WTC11 (cell line): Measurements from ENCODE around the gene TRIM62. TPM values are rescaled to one million over a fixed set of nuclear protein-coding genes. Genes with fewer than 3 reads are reported as not detected.

Experiments
- ATAC-seq: fragments of 200-7000 bp; cut with Tn5 transposase; 2 replicates; pipeline ENCODE4 v1.10.0; 2021; ENCODE audit warnings: mild to moderate bottlenecking, moderate library complexity
- CTCF ChIA-PET: fragments of 300-600 bp; sonication (Branson Sonifier 250); formaldehyde crosslinking; loops from one replicate; lab custom pipeline; 2021; ENCODE audit warnings: antibody characterized with exemption; lab: Charles Lee
- POLR2A ChIA-PET: fragments of 350-600 bp; sonication (Branson Sonifier 250); formaldehyde crosslinking; loops from one replicate; lab custom pipeline; 2021; ENCODE audit warnings: antibody characterized with exemption; lab: Charles Lee
- DNase-seq: peaks from one replicate; pipeline ENCODE4 v3.0.0; 2021; ENCODE audit warnings: low spot score
- H3K27ac Mint-ChIP-seq: 2 replicates; pipeline ENCODE4 v1.8.0; 2021; ENCODE audit warnings: mixed read lengths
- H3K27me3 Mint-ChIP-seq: 2 replicates; pipeline ENCODE4 v1.8.0; 2021; ENCODE audit warnings: low read depth, mild to moderate bottlenecking, moderate library complexity, mixed read lengths
- H3K36me3 Mint-ChIP-seq: 2 replicates; pipeline ENCODE4 v1.8.0; 2021; ENCODE audit warnings: mixed read lengths
- H3K4me1 Mint-ChIP-seq: 2 replicates; pipeline ENCODE4 v1.8.0; 2022; ENCODE audit warnings: mixed read lengths
- H3K4me3 Mint-ChIP-seq: 2 replicates; pipeline ENCODE4 v1.8.0; 2021; ENCODE audit warnings: mild to moderate bottlenecking, moderate library complexity, mixed read lengths
- H3K9me3 Mint-ChIP-seq: 2 replicates; pipeline ENCODE4 v1.8.0; 2021; ENCODE audit warnings: mixed read lengths
- ATF1 ChIP-seq: sonication (generic); formaldehyde crosslinking; IDR thresholded peaks from 2 replicates; pipeline ENCODE4 v1.8.1; 2023; ENCODE audit warnings: mild to moderate bottlenecking, moderate library complexity, missing genetic modification reagents
- CBFB ChIP-seq: sonication (generic); formaldehyde crosslinking; IDR thresholded peaks from 2 replicates; pipeline ENCODE4 v1.8.1; 2022; ENCODE audit warnings: mild to moderate bottlenecking, low read depth, missing genetic modification reagents
- E2F4 ChIP-seq: sonication (generic); formaldehyde crosslinking; IDR thresholded peaks from 2 replicates; pipeline ENCODE4 v1.8.1; 2022; ENCODE audit warnings: low read depth, mild to moderate bottlenecking, moderate library complexity, missing genetic modification reagents, borderline replicate concordance
- GRHL2 ChIP-seq: fragments of 250-450 bp; sonication (Bioruptor Pico); IDR thresholded peaks from 2 replicates; pipeline ENCODE4 v1.8.0; 2022; ENCODE audit warnings: mild to moderate bottlenecking, moderate library complexity; ENCODE audit not compliant: insufficient replicate concordance, severe bottlenecking
- IRF1 ChIP-seq: sonication (generic); formaldehyde crosslinking; IDR thresholded peaks from 2 replicates; pipeline ENCODE4 v1.8.0; 2023; ENCODE audit warnings: missing genetic modification reagents
- JUN ChIP-seq: sonication (generic); formaldehyde crosslinking; IDR thresholded peaks from 2 replicates; pipeline ENCODE4 v1.8.0; 2023; ENCODE audit warnings: mild to moderate bottlenecking, missing genetic modification reagents
- SMAD4 ChIP-seq: sonication (generic); formaldehyde crosslinking; IDR thresholded peaks from 2 replicates; pipeline ENCODE4 v1.8.0; 2022; ENCODE audit warnings: mild to moderate bottlenecking, missing genetic modification reagents
- SOX15 ChIP-seq: fragments of 250-450 bp; sonication (Bioruptor Pico); IDR thresholded peaks from 2 replicates; pipeline ENCODE4 v1.9.0; 2021; ENCODE audit warnings: mild to moderate bottlenecking
- ZNF423 ChIP-seq: fragments of 250-450 bp; sonication (Bioruptor Pico); IDR thresholded peaks from 2 replicates; pipeline ENCODE4 v2.1.2; 2022; ENCODE audit warnings: mild to moderate bottlenecking, moderate library complexity
- ZNF512 ChIP-seq: sonication (generic); formaldehyde crosslinking; IDR thresholded peaks from 2 replicates; pipeline ENCODE4 v1.8.1; 2022; ENCODE audit warnings: missing genetic modification reagents, borderline replicate concordance
- total RNA-seq: library from RNA; stranded (reverse); gene quantifications from 3 replicates; pipeline ENCODE4 v1.2.3, GENCODE V29; 2021
- TF ChIP-seq, protein P1 (sequence below): fragments of 200-600 bp; IDR thresholded peaks from 2 replicates; pipeline ENCODE4 v1.8.0; 2022; ENCODE audit warnings: antibody characterized with exemption
- TF ChIP-seq, protein P2 (sequence below): fragments of 250-450 bp; sonication (Bioruptor Pico); IDR thresholded peaks from 2 replicates; pipeline ENCODE4 v1.8.0; 2021; ENCODE audit warnings: mild to moderate bottlenecking
- TF ChIP-seq, protein P3 (sequence below): sonication (generic); formaldehyde crosslinking; IDR thresholded peaks from 2 replicates; pipeline ENCODE4 v1.8.0; 2022; ENCODE audit warnings: mild to moderate bottlenecking, missing genetic modification reagents
- TF ChIP-seq, protein P4 (sequence below): sonication (generic); formaldehyde crosslinking; conservative IDR thresholded peaks from 2 replicates; pipeline ENCODE4 v1.8.1; 2023; ENCODE audit warnings: mild to moderate bottlenecking, low read depth, missing genetic modification reagents, moderate library complexity

TRIM62 gene
- total RNA-seq, 1 experiment from 2014 or later: 13.6 TPM

DNA sequence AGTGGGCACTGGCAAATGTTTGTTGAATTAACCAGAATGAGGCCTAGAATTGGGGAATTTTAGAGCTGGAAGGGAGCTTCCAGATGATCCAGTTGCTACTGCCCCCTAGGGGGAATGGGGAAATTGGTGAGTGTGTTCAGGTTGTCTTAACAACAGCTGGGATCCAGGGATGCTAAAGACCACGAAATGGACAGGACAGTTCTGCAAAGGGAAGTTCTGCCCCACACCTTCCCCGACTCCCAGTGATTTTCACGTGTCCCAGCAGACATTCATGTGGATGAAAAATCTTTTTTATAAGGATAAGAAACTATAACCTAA is 33.9 kb downstream of the TRIM62 start (continued):
- no peak for TF ChIP-seq GRHL2 (CRISPR knock-in tag)

DNA sequence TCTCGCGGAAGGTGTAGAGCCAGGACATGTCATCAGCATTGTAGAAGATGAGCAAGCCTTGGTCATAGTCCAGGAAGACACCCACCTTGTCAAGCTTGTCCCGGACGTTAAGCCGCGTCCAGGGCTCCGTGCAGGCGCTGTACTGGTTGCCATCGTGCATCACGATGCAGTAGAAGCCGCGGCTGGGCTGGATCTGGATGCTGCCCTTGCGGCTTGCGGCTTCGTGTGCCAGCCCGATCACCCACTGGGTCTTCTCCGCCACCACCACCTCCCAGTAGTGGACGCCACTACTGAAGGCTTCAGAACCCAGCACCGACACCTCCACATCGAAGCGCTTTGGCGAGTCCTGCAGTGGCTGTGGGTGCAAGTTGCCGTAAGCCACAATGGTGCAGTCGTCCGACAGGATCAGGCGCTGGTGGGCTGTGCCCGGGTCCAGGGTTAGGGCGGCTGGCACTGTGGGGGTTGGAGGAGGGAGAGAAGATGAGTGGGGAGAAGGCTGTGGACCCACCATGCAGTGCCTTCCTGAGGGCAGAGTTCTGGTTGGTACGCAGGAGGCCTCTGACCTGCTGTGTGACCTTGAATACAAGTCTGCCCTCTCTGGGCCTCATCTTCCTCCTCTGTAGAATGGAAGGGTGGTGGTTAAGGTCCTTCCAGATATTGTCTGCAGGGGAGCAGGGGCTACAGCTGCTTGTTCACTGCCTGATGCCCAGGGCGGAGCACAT is 34.4 kb downstream of the TRIM62 start:
- peaks cover 42% of the 10 kb centered on the region for H3K4me1 Mint-ChIP-seq
- ChIA-PET CTCF (interaction anchor here (0.7 to 1.8 kb wide), 17 partner anchors 8 to 148 kb away, joined by 3 to 23 read pairs (median 5); partner anchors contain the start of gene TRIM62), POLR2A (interaction anchor here (0.6 kb wide), 1 partner anchor 22 kb away, joined by 3 read pairs; no protein-coding TSS in a partner anchor)
- H3K36me3 Mint-ChIP-seq: peaks cover 8% of the 10 kb centered on the region
- ATAC-seq (no peak), DNase-seq (no peak)
- no peaks in the 10 kb centered on the region; the same call in 1 of the 2 replicates for H3K27me3 Mint-ChIP-seq
- no peak overlapping the region for H3K4me3 Mint-ChIP-seq
- TF ChIP-seq, protein P1, sequence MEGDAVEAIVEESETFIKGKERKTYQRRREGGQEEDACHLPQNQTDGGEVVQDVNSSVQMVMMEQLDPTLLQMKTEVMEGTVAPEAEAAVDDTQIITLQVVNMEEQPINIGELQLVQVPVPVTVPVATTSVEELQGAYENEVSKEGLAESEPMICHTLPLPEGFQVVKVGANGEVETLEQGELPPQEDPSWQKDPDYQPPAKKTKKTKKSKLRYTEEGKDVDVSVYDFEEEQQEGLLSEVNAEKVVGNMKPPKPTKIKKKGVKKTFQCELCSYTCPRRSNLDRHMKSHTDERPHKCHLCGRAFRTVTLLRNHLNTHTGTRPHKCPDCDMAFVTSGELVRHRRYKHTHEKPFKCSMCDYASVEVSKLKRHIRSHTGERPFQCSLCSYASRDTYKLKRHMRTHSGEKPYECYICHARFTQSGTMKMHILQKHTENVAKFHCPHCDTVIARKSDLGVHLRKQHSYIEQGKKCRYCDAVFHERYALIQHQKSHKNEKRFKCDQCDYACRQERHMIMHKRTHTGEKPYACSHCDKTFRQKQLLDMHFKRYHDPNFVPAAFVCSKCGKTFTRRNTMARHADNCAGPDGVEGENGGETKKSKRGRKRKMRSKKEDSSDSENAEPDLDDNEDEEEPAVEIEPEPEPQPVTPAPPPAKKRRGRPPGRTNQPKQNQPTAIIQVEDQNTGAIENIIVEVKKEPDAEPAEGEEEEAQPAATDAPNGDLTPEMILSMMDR: no peak
- TF ChIP-seq IRF1 (CRISPR knock-in tag) (no peak), ATF1 (no peak), SOX15 (CRISPR knock-in tag) (no peak), E2F4 (no peak), ZNF423 (CRISPR knock-in tag) (no peak), CBFB (CRISPR knock-in tag) (no peak), SMAD4 (no peak), JUN (CRISPR knock-in tag) (no peak), ZNF512 (CRISPR knock-in tag) (no peak)
- TF ChIP-seq, protein P2, sequence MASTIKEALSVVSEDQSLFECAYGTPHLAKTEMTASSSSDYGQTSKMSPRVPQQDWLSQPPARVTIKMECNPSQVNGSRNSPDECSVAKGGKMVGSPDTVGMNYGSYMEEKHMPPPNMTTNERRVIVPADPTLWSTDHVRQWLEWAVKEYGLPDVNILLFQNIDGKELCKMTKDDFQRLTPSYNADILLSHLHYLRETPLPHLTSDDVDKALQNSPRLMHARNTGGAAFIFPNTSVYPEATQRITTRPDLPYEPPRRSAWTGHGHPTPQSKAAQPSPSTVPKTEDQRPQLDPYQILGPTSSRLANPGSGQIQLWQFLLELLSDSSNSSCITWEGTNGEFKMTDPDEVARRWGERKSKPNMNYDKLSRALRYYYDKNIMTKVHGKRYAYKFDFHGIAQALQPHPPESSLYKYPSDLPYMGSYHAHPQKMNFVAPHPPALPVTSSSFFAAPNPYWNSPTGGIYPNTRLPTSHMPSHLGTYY: no peak
- TF ChIP-seq, protein P3, sequence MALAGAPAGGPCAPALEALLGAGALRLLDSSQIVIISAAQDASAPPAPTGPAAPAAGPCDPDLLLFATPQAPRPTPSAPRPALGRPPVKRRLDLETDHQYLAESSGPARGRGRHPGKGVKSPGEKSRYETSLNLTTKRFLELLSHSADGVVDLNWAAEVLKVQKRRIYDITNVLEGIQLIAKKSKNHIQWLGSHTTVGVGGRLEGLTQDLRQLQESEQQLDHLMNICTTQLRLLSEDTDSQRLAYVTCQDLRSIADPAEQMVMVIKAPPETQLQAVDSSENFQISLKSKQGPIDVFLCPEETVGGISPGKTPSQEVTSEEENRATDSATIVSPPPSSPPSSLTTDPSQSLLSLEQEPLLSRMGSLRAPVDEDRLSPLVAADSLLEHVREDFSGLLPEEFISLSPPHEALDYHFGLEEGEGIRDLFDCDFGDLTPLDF (CRISPR knock-in tag): no peak
- TF ChIP-seq, protein P4, sequence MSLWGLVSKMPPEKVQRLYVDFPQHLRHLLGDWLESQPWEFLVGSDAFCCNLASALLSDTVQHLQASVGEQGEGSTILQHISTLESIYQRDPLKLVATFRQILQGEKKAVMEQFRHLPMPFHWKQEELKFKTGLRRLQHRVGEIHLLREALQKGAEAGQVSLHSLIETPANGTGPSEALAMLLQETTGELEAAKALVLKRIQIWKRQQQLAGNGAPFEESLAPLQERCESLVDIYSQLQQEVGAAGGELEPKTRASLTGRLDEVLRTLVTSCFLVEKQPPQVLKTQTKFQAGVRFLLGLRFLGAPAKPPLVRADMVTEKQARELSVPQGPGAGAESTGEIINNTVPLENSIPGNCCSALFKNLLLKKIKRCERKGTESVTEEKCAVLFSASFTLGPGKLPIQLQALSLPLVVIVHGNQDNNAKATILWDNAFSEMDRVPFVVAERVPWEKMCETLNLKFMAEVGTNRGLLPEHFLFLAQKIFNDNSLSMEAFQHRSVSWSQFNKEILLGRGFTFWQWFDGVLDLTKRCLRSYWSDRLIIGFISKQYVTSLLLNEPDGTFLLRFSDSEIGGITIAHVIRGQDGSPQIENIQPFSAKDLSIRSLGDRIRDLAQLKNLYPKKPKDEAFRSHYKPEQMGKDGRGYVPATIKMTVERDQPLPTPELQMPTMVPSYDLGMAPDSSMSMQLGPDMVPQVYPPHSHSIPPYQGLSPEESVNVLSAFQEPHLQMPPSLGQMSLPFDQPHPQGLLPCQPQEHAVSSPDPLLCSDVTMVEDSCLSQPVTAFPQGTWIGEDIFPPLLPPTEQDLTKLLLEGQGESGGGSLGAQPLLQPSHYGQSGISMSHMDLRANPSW (CRISPR knock-in tag): no peak
- H3K9me3 Mint-ChIP-seq: no peaks in the 10 kb centered on the region
- no peak overlapping the region for H3K27ac Mint-ChIP-seq
